Suprapubic skin (tissue), 4 donors: ENCODE data around the gene FRYL.

Experiments
- POLR2A ChIP-seq, 2 donors: fragments of 450-650 bp; IDR thresholded peaks; one replicate each; pipeline ENCODE4 v1.6.1; 2017; ENCODE audit warnings: antibody characterized with exemption in 2 of 2, mild to moderate bottlenecking in 2 of 2, moderate library complexity in 2 of 2
- POLR2AphosphoS5 ChIP-seq, 3 donors: sonication (generic); formaldehyde crosslinking; IDR thresholded peaks; one replicate each; pipeline ENCODE4 v1.6.1; 2017; ENCODE audit warnings: antibody characterized with exemption in 3 of 3
- TF ChIP-seq, protein P1 (sequence below), 2 donors: fragments of 200-600 bp in 1 of 2; fragments of 450-650 bp in 1 of 2; sonication (generic) in 1 of 2; IDR thresholded peaks; one replicate each; pipeline ENCODE4 v1.5.1; 2016 to 2019; ENCODE audit warnings: antibody characterized with exemption in 2 of 2, mild to moderate bottlenecking in 1 of 2, moderate library complexity in 1 of 2

DNA sequence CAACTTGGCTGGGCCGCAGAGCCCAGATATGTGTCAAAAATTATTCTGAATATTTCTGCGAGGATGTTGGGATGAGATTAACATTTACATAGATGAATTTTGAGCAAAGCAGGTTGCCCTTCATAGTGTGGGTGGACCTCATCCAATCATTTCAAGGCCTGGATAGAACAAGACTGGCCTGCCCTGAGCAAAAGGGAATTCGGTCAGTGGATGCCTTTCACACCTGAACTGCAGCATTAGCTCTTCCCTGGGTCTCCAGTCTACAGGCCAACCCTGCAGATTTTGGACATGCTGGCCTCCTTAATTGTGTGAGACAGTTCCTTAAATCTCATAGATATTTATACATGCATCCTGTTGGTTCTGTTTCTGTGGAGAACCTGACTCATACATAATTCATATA lies 329.3 kb downstream of the FRYL start:
- TF ChIP-seq, protein P1, sequence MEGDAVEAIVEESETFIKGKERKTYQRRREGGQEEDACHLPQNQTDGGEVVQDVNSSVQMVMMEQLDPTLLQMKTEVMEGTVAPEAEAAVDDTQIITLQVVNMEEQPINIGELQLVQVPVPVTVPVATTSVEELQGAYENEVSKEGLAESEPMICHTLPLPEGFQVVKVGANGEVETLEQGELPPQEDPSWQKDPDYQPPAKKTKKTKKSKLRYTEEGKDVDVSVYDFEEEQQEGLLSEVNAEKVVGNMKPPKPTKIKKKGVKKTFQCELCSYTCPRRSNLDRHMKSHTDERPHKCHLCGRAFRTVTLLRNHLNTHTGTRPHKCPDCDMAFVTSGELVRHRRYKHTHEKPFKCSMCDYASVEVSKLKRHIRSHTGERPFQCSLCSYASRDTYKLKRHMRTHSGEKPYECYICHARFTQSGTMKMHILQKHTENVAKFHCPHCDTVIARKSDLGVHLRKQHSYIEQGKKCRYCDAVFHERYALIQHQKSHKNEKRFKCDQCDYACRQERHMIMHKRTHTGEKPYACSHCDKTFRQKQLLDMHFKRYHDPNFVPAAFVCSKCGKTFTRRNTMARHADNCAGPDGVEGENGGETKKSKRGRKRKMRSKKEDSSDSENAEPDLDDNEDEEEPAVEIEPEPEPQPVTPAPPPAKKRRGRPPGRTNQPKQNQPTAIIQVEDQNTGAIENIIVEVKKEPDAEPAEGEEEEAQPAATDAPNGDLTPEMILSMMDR (IDR thresholded peaks at IDR 0.05) = no peak
- TF ChIP-seq POLR2AphosphoS5 (IDR thresholded peaks at IDR 0.05) = no peak
- no peak for TF ChIP-seq POLR2A (IDR thresholded peaks at IDR 0.05)
